Endodermal cell (in vitro differentiated cells): ENCODE results near the gene TOR1A. TPM values are rescaled to one million over a fixed set of nuclear protein-coding genes. Genes with fewer than 3 reads are reported as not detected.

ENCODE experiments used
- DNase-seq: peaks from one replicate; pipeline ENCODE4 v3.0.0-alpha.2; 2017
- H3K27ac ChIP-seq: 2 replicates; pipeline ENCODE4 v1.5.1; 2013; ENCODE audit warnings: mild to moderate bottlenecking, low read depth, low read length, moderate library complexity
- H3K27me3 ChIP-seq: 2 replicates; pipeline ENCODE4 v1.6.1; 2013; ENCODE audit warnings: mild to moderate bottlenecking, low read length, moderate library complexity; ENCODE audit not compliant: insufficient read depth, control insufficient read depth, poor library complexity, severe bottlenecking
- H3K36me3 ChIP-seq: 2 replicates; pipeline ENCODE4 v1.7.0; 2013; ENCODE audit warnings: mild to moderate bottlenecking, low read length, moderate library complexity; ENCODE audit not compliant: control insufficient read depth, insufficient read depth
- H3K4me1 ChIP-seq: one replicate; pipeline ENCODE4 v1.7.0; 2013; ENCODE audit warnings: low read length; ENCODE audit not compliant: control insufficient read depth, insufficient read depth
- H3K4me3 ChIP-seq: 2 replicates; pipeline ENCODE4 v1.5.1; 2013; ENCODE audit warnings: mild to moderate bottlenecking, low read length, moderate library complexity
- H3K9ac ChIP-seq: 2 replicates; pipeline ENCODE4 v1.6.1; 2013; ENCODE audit warnings: mild to moderate bottlenecking, low read length, moderate library complexity; ENCODE audit not compliant: poor library complexity, severe bottlenecking; ENCODE audit errors: extremely low read depth
- H3K9me3 ChIP-seq: 2 replicates; pipeline ENCODE4 v1.6.1; 2013; ENCODE audit warnings: mild to moderate bottlenecking, low read length, moderate library complexity; ENCODE audit not compliant: control insufficient read depth
- H3K27ac Mint-ChIP-seq: 2 replicates; pipeline ENCODE4 v1.8.0; 2020; ENCODE audit warnings: mixed read lengths
- H3K27me3 Mint-ChIP-seq: 2 replicates; pipeline ENCODE4 v1.8.0; 2021; ENCODE audit warnings: mild to moderate bottlenecking, mixed read lengths; ENCODE audit not compliant: insufficient read depth
- H3K36me3 Mint-ChIP-seq: 2 replicates; pipeline ENCODE4 v1.8.0; 2020; ENCODE audit warnings: low read depth, mixed read lengths
- H3K4me1 Mint-ChIP-seq: 2 replicates; pipeline ENCODE4 v1.8.0; 2020; ENCODE audit warnings: mixed read lengths
- H3K4me3 Mint-ChIP-seq: 2 replicates; pipeline ENCODE4 v1.8.0; 2020; ENCODE audit warnings: mild to moderate bottlenecking, moderate library complexity, mixed read lengths
- H3K9me3 Mint-ChIP-seq: 2 replicates; pipeline ENCODE4 v1.8.0; 2020; ENCODE audit warnings: mild to moderate bottlenecking, mixed read lengths
- CTCF ChIP-seq: fragments of 200-600 bp; sonication (generic); conservative IDR thresholded peaks from 2 replicates; pipeline ENCODE4 v1.5.0; 2021; ENCODE audit warnings: antibody characterized with exemption, mild to moderate bottlenecking
- WGBS, 2 experiments: methylation state at CpG; one replicate each; pipeline versions ENCODE4 v1.1.5 to v1.1.7; 2013; ENCODE audit warnings: missing lambda C conversion rate in 2 of 2, mixed read lengths in 1 of 2; ENCODE audit not compliant: insufficient coverage in 1 of 2, insufficient read length in 1 of 2; 5-methylcytosine and 5-hydroxymethylcytosine counted together
- total RNA-seq, 2 donors: library from RNA; stranded (reverse); fragmentation: NEBNext Ultra II Directional in 1 of 2; extraction: Animal tissue kit (Norgen Biotek cat#: 25700) in 1 of 2; gene quantifications; 2 replicates in 1 of 2; 3 replicates in 1 of 2; pipeline ENCODE4 v1.2.1, GENCODE V29; 2021

Gene TOR1A
- total RNA-seq, 2 donors from 2014 or later: 48.4 to 49.9 TPM

- no peaks in the 10 kb centered on the region for H3K36me3 ChIP-seq
- no peaks in the 10 kb centered on the region for H3K36me3 Mint-ChIP-seq
Measured at GRCh38 chr9:129770741-129771140, 53.2 kb downstream of the TOR1A start.

GRCh38 chr9:129769669-129770068 is 54.3 kb downstream of the TOR1A start:
- Histone ChIP-seq H3K36me3 (no peaks in the 10 kb centered on the region), H3K27me3 (no peaks in the 10 kb centered on the region), H3K9me3 (no peaks in the 10 kb centered on the region), H3K4me1 (no peaks in the 10 kb centered on the region), H3K9ac (no peak overlapping the region), H3K27ac (no peak overlapping the region), H3K4me3 (no peak overlapping the region)
- H3K27ac Mint-ChIP-seq: no peak overlapping the region
- no peak overlapping the region for H3K4me3 Mint-ChIP-seq
- no peak for TF ChIP-seq CTCF
- no peaks in the 10 kb centered on the region for H3K36me3 Mint-ChIP-seq
- no peaks in the 10 kb centered on the region for H3K9me3 Mint-ChIP-seq
- WGBS, 2 experiments: 90 to 92% methylated on average over 4 to 5 of the region's 5 CpGs
- no peaks in the 10 kb centered on the region for H3K4me1 Mint-ChIP-seq
- no peaks in the 10 kb centered on the region for H3K27me3 Mint-ChIP-seq
- DNase-seq: no peak

More at GRCh38 chr9:129770741-129771140, 53.2 kb downstream of the TOR1A start:
- Histone ChIP-seq H3K27me3 (no peaks in the 10 kb centered on the region), H3K4me1 (no peaks in the 10 kb centered on the region), H3K9me3 (no peaks in the 10 kb centered on the region), H3K27ac (no peak overlapping the region), H3K9ac (no peak overlapping the region), H3K4me3 (no peak overlapping the region)
- H3K4me1 Mint-ChIP-seq: no peaks in the 10 kb centered on the region
- no peaks in the 10 kb centered on the region for H3K27me3 Mint-ChIP-seq
- H3K9me3 Mint-ChIP-seq: no peaks in the 10 kb centered on the region
- WGBS, 2 experiments: 89 to 91% methylated on average over 4 to 5 of the region's 5 CpGs
- no peak overlapping the region for H3K4me3 Mint-ChIP-seq
- TF ChIP-seq CTCF: no peak
- no peak overlapping the region for H3K27ac Mint-ChIP-seq
- DNase-seq: no peak

GRCh38 chr9:129768486-129768885 is 55.5 kb downstream of the TOR1A start:
- Mint-ChIP-seq H3K4me1 (no peaks in the 10 kb centered on the region), H3K27ac (no peak overlapping the region), H3K9me3 (no peaks in the 10 kb centered on the region), H3K27me3 (no peaks in the 10 kb centered on the region), H3K4me3 (no peak overlapping the region), H3K36me3 (no peaks in the 10 kb centered on the region)
- H3K4me3 ChIP-seq: no peak overlapping the region
- H3K27me3 ChIP-seq: no peaks in the 10 kb centered on the region
- no peak overlapping the region for H3K9ac ChIP-seq
- no peaks in the 10 kb centered on the region for H3K4me1 ChIP-seq
- WGBS, 2 experiments: 84 to 97% methylated on average over 5 to 6 of the region's 6 CpGs
- H3K9me3 ChIP-seq: no peaks in the 10 kb centered on the region
- H3K36me3 ChIP-seq: no peaks in the 10 kb centered on the region
- no peak for TF ChIP-seq CTCF
- DNase-seq: no peak
- no peak overlapping the region for H3K27ac ChIP-seq
